T1000 (cell line): ENCODE data around the gene PMVK.
"Not testable (repeated sequence)": the region's sequence is repeated elsewhere in the genome, so short reads cannot be mapped to it uniquely, and the experiment has no call there.

Experiments used
- DNase-seq: peaks from one replicate; lab custom pipeline; 2025; ENCODE audit warnings: mixed read lengths; lab: John Stamatoyannopoulos, UW

PMVK gene

DNA sequence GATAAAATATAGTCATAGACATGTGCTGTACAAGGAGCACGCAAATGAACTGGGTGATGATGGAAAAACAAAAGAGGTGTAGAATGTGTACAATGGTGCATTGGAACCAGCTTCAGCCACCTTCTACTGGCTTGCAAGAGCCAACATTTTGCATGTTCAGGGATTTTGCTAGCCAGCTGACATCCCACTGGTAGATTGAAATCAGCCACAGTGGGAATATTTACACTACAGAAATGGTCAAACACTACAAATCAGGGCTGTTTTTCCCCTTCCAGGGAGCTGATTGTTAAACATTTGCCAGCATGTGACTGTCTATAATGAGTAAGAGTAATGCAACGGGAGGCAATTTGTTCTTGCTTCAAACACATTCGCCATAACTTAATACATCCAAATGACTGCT is 23.2 kb downstream of the PMVK start:
- no peak for DNase-seq

DNA sequence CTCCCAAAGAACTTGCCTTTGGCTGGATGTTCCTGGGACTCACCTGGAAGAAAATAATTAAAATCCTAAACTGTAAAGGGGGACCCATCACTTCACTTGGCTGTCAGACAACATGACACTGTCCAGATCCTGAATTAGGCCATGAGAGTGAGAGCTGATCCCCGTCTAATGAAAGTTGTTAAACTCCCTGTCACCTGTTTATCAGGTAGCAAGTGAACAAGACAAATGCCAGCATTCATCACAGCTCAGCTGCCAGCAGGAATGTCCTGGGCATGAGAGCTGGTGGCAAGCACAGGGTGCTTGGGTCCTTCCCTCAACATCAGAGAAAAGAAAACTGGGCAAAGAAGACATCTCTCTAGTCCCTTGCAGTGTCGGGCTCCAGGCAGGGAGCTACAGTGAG is 23.8 kb downstream of the PMVK start:
- DNase-seq = no peak

DNA sequence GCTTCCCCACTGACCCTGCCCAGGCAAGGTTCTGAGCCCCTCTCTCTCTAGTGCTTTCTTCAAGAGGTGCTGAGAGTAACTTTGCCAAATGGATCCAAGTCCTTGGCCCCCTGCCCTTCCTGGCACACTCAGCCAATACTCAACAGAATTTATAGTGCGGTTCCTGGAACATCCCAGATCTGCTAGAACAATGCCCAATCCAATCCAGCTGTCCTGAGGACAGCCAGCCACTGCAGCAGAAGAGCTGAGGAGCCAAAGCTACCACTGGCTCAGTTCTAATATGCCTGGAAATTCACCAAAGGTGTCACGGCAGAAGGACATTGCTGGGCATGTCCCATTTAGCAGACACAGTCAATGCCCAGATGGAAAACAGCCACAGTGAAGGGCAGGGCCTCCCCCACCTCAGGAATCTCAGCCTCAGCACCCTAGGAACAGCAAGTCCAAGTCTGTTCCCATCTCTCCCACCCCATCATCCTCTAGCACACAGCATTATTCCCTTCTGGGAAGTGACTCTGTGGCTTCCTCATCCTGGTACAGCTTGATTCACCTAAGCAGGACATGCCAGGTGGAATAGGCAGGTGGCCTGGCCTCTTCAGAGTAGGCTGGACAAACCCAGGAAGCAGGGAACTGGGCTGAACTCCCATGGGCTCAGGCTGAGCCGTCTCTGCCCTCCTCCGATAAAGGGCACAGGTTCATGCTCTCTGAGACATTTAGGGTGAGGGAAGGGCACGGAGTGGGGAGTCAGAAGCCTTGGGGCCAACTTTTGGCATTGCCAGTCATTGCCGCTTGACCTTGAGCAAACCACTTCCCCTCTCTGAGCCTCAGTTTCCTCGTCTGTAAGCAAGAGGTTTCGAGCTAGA is 24.6 kb downstream of the PMVK start:
- DNase-seq = no peak

DNA sequence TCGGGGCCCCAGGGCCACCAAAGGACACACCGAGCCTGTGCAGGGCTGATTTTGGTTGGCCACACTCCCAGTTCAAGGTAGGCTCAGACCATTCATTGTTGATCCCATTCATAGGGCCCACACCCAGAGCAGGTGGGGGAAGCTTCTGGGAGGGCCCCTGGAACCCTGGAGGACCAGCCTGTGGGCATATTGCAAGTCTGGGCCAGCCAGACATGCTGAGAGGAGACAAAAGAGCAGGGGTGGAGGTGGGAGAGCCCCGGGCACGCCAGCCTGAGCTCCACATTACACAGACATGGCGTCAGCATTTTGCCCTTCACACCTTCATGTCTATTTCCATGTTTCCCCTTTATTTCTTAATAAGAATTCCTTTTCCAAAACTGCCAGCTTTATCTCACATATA is 25.7 kb downstream of the PMVK start:
- DNase-seq = no peak

DNA sequence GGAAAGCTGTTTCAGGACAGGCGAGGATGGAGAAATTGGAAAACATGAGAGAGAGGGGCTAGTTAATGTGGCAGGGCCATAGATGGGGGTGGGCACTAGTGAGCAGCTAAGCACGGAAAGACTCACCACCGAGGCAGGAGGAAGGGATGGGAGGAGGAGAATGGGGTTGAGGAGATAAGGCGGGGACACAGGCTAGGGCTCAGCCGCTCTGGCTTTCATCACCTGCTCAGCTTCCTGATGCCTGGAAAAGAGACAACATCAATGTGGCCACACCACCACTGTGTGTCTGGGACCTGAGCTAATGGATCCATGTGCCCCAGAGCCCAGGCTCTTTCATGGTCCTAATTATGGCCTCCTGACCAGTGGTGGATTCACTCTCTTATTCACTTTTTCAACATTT is 27.6 kb downstream of the PMVK start:
- no peak for DNase-seq

DNA sequence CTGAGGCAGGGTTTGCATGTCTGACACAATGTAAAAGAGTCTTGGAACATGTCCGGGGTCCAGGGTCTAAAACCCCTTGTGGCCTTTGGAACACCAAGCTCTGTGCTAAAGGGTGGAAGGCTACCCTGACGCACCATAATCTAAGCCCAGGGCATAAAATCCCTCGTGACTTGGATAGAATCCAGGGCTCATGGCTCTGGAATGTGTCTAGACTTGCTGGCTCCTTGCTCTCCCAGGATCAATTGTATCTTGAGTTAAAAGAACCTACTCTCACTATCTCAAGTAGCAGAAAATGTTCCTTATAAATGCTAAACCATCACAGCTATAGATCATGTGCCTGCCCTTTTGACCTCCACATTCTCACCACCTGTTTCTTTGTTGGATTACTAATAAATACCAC is 28.4 kb downstream of the PMVK start:
- DNase-seq = not testable (repeated sequence)

DNA sequence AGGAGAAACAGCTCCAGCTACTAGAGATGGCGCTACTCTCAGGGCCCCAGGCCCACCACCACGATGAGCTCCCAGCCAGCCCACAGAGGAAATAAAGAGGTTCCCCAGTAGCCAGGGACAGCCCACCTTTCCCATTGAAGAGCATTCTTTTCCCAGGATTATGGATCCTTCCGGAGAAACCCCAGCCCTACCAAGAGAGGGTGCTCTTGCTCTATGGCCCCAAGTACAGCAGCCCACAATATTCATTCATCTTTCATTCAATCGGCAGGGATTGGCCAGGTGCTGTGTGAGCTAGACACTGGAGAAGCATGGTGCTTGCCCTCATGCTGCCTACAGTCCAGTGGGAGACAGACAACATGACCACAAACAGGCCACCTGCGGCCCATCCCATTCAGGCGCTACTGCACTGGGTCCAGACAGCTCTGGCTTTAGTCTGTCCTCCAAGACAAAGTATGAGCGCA is 29.9 kb downstream of the PMVK start:
- DNase-seq = no peak

DNA sequence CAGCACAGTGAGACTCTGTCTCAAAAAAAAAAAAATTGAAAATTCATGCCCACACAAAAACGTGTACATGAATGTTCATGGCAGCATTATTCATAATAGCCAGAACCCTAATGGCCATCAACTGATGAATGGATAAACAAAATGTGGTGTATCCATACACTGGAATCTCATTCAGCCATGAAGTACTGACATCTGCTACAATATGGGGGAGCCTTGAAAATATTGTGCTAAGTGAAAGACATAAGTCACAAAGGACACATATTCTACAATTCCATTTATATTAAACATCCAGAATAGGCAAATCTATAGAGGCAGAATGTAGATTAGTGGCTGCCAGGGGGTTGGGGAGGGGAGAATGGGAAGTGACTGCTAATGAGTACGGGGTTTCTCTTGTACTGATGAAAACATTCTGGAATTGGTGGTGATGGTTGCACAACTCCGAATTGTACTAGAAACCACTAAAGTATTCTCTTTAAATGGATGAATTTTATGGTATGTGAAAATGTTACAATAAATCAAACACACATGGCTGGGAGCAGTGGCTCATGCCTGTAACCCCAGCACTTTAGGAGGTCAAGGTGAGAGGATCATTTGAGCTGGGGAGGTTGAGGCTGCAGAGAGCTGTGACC is 33.5 kb downstream of the PMVK start:
- DNase-seq = no peak

DNA sequence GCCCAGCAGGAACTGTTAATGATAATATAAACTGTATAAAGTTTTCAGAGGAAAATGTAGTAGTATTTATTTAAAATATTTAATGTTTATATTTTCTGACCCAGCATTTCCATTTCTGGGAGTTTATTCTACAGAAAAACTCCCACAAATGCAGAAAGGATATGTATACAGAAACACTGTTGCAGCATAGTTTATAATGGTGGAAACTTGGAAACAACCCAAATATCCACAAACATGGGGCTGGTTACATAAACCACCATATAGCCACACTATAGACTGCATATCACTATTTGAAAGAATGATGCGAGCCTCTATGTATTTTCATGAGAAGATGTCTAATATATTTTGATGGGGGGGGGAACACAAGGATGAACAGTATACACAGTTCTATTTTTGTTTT is 34.9 kb downstream of the PMVK start:
- no peak for DNase-seq

DNA sequence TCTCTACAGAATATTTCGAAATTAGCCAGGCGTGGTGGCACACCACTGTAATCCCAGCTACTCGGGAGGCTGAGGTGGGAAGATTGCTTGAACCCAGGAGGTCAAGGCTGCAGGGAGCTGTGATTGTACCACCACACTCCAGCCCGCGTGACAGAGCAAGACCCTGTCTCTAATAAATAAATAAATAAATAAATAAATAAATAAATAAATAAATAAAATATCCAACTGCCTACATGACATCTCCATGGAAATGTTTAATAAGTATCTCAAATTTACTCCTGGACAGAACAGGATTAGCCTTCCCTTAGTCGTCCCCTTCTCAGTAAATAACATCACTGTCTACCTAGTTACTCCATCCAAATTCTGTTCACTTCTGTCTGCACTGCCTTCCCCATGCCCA is 37.5 kb downstream of the PMVK start:
- no peak for DNase-seq

DNA sequence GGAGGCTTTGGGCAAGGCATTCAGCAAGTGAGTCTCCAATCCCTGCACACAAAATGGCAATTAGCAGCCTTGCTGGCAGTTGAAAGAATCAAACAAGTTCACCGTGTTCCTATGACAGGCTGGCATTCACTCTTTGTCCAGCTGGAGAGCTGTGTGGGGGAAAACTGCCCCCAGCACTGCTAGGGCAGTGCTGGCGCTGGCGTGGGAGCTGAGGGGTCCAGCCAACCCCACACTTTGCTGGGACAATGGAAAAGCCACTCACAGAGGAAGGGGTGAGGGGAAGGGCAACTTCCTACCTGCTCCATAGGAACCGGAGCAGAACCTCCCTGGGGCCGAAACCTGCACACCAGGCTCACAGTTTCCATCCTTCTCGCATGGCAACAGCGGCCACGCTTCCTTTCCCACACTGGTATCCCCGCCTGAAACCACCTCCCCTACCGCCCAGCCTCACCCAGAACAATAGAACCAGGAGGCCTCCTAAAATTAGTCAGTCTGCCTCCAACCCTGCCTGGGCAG is 39.7 kb downstream of the PMVK start:
- no peak for DNase-seq

DNA sequence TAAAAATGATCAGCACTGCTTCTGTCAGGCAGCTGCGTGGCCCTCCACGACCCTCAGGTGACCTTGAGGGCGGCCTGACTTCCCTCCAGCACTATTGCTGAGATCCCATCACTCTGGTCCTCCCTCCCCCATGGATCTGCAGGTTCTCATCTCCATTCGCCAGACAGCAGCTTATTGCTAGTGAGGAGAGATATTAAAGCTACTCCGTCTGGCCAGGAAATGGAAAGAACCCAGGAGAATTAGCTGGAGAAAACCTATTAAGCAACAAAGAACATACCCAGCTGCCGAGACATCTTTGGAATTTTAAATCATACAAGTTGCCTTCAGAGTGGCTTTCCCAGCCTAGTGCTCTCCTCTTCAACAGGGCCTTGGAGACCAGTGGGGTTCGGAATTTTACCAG is 40.7 kb downstream of the PMVK start:
- DNase-seq = no peak

DNA sequence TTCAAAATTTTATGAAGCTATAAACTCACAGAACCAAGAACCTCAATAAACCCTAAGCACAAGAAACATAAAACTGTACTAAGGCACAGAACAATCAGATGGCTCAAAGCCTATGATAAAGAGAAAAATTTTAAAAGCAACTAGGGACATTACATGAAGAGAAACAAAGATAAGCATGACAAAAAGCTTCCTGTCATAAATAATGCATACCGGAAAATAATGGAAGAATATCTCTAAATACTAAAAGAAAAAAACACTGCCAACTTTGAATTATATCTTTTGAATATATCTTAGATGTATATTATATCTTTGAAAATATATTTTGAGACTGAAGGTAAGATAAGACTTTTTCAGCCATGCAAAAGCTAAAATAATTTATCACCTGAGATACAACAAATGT is 45.1 kb downstream of the PMVK start:
- DNase-seq = no peak

DNA sequence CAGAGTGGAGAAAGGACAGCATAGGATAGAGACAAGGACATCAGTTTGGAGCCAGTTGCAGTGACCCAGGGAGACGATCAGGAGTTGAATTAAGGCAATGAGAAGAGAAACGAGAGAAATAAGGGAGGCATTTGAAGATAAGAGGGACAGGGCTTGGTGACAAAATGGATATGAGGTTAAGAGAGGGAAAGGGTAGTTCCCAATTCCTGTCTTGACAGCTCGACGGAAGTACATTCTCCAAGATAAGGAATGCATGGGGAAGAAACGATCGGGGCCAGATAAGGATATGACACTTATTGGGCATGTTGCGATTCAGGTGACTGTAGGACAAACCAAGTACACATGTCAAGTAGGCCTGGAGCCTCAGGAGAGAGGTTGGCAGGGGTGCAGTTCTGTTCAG is 47.8 kb downstream of the PMVK start:
- no peak for DNase-seq

DNA sequence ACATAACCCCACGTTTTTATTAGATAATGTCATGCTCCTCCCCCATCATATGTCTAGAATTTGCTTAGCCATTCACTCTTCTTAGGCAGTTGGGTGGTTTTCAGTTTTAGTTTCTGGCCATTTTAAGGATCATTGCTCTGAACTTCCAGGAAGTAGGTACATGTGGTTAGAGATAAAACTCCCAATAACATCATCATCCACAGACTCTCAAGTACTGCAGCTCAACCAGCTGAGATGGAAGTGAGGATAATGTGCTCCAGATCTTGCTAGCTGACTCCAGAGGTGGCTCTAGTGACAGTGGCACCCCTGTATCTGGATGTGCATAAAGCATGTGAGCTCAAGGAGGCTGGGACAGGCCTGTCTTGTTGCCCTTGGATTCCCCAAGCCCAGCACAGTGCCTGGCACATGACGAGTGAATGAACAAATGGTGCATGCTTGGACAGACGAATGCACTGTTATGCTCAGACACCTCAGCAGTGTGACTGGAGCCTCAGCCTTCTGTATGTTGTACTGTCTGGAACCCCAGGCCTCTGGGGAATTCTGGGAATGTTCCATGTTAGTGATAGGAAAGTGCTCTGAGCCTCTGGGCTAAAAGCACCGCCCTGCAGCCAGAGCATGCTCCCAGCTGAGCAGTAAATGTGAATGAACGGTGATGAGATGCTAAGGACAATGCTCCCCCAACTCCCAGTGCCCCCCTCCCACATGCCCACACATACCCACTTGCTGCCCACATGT is 50.1 kb downstream of the PMVK start:
- DNase-seq = no peak

DNA sequence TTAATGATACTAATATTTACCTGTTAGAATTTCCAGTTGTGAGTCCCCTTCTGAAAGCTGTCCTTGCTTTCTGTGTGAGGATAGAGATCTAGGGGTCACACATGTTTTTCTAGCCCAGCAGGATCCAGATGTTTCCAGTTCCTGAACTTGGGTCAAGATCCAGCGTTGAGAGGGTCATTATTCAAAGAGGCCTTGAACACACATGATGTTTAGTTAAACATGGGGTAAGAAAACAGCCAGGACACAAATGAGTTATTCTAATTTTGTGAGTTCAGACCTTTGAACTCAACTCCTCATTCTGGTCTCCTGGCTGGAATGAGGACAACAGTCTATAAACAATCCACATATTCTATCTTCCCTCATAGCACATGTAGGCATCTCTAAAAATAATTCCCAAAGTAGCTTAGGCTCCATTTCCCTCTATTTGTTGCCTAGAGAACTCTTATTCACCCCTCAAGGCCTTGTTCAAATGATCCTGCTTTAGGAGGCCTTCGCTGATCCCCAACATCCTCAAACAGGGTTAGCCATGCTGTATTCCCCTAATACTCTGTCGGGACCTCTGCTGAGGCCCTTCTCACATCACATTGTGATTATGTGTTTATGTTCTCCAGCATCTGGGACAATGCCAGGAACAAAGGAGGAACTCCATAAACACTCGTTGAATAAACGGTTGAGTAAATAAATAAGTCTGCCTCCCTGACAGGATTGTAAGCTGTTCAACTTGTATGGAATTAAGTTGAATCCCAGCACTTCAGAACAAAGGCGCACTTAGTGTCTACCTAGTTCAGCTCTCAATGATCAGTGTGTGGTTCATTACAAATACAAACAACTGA is 51.4 kb downstream of the PMVK start:
- DNase-seq = no peak

DNA sequence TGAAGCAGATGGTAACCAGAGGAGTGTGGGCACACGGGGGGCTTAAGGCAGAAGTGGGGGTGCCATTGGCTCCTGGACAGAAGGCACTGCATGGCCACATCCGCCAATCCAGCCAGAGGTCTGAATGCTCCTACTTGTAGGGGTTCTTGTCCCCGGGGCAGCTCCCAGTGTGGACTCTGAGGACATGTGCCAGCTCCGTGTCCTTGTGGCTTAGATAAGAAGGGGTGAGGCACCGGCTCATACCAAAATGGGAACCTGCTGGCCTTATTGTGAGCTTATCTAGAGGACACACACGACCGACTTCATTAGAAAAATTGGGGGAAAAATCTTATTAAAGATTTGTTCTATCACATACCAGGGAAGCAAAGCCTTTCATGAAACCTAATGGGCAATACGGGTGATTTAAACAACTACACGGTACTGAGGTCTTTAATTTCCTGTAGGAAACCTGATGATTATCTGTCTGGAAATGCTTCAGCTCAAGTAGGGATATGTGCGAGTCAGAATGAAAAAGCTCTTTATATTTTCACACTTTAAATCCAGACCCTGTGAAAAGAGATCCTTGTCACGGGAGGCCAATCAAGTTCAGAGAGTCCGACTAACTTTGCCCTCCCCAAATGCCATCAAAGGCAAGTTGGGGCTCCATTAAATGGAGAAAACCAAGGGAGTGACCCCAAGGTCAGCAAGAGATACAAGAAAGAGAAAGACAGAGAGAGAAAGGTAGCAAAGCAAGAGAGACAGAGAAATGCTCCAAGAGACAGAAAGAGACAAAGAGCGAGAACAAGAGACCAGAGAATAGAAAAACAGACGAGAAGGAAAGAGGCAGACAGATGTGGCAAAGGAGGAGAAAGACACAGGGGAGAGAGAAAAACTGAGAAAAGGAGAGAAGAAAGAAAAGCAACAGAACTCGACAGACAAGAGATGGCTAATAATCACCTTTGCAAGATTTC is 52.3 kb downstream of the PMVK start:
- DNase-seq = no peak

DNA sequence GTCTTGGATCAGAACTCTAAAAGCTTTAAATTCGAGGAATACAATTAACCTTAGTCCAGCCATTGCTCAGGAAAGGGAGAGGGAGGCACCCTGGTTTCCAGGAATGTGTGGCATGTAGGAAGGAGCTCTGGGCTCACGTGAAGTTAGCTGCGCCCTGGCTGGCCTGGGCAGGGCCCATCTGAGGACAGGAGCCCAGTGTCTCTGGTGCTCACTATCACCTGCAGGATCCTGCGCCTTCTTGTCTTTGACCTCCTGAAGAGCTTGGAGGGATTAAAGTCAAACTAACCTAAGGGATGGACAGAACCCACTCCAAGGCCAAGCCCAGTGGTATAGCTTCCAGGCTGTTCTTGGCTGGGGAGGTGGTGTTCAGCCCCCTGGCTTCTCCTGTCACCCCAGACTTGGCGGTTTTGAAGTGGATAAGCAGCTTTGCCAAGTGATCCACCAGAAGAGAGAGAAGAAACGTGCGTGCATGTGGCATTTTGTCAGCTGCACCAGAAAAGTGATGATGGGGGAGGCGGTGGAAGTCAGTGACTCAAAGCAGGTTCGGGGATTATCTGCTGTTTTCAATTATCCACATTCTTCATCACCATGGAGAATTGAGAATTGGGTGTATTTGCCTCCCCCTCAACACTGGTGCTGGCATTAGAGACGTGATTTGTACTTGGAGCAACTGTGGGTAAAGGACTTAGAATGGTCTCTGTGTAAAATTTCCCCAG is 54.5 kb downstream of the PMVK start:
- no peak for DNase-seq

DNA sequence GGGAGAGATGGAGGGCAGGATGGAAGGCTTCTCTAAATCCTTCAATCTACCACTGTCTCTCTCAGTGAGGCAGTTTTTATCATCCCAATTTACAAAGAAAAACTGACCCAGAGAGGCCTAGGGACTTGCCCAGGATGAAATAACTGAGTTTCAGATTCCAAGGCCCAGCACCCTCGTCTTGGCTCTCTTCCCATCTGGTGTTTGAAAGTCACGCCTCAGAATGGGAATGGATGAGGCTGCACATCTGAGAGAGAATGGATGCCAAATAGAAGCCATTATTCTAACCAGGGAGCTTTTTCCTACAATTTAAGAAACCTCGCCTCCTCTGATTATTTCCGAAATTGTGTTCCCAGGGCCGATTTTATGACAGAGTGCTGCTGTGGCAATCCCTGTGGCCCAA is 55.8 kb downstream of the PMVK start:
- DNase-seq = no peak

DNA sequence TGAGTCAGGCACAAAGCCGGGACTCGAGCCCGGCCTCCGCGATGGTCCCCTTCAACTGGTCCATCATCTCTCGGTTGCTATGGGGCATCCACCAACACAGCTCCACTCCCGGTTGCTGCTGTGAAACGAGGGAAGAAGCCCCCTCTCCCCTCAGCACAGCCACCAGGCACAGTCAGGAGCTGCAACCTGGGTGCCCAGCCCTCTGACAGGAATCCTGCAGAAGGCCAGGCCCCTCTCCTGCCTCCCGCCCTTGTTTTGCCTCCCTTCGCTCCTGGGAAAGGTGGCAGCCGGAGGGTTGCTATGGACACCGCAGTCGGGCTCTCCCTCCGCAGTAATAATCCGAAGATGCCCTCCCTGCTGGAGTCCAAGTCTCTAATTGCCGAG is 57.5 kb downstream of the PMVK start:
- DNase-seq = no peak
